ENCODE data around the gene TMEM255B.
"Not testable (repeated sequence)": the region's sequence is repeated elsewhere in the genome, so short reads cannot be mapped to it uniquely, and the experiment has no call there.

DNA sequence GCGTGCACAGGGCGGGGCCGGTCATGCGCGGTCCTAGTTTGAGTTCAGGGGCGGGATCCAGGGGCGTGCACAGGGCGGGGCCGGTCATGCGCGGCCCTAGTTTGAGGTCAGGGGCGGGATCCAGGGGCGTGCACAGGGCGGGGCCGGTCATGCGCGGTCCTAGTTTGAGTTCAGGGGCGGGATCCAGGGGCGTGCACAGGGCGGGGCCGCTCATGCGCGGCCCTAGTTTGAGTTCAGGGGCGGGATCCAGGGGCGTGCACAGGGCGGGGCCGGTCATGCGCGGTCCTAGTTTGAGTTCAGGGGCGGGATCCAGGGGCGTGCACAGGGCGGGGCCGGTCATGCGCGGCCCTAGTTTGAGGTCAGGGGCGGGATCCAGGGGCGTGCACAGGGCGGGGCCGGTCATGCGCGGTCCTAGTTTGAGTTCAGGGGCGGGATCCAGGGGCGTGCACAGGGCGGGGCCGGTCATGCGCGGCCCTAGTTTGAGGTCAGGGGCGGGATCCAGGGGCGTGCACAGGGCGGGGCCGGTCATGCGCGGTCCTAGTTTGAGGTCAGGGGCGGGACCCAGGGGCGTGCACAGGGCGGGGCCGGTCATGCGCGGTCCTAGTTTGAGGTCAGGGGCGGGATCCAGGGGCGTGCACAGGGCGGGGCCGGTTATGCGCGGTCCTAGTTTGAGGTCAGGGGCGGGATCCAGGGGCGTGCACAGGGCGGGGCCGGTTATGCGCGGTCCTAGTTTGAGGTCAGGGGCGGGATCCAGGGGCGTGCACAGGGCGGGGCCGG, 33.5 kb upstream of the TMEM255B start:
- not testable (repeated sequence) for TF ChIP-seq POLR2A (IDR thresholded peaks at IDR 0.05)
- TF ChIP-seq, protein P1, sequence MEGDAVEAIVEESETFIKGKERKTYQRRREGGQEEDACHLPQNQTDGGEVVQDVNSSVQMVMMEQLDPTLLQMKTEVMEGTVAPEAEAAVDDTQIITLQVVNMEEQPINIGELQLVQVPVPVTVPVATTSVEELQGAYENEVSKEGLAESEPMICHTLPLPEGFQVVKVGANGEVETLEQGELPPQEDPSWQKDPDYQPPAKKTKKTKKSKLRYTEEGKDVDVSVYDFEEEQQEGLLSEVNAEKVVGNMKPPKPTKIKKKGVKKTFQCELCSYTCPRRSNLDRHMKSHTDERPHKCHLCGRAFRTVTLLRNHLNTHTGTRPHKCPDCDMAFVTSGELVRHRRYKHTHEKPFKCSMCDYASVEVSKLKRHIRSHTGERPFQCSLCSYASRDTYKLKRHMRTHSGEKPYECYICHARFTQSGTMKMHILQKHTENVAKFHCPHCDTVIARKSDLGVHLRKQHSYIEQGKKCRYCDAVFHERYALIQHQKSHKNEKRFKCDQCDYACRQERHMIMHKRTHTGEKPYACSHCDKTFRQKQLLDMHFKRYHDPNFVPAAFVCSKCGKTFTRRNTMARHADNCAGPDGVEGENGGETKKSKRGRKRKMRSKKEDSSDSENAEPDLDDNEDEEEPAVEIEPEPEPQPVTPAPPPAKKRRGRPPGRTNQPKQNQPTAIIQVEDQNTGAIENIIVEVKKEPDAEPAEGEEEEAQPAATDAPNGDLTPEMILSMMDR (IDR thresholded peaks at IDR 0.05) = not testable (repeated sequence)
